GM18526 (cell line): ENCODE data around the gene SRRM1.

ENCODE experiments used
- POLR2A ChIP-seq: IDR thresholded peaks from 3 replicates; pipeline ENCODE4 v1.6.1; 2011; ENCODE audit not compliant: insufficient read length; ENCODE audit errors: extremely low read depth

Gene SRRM1, protein sequence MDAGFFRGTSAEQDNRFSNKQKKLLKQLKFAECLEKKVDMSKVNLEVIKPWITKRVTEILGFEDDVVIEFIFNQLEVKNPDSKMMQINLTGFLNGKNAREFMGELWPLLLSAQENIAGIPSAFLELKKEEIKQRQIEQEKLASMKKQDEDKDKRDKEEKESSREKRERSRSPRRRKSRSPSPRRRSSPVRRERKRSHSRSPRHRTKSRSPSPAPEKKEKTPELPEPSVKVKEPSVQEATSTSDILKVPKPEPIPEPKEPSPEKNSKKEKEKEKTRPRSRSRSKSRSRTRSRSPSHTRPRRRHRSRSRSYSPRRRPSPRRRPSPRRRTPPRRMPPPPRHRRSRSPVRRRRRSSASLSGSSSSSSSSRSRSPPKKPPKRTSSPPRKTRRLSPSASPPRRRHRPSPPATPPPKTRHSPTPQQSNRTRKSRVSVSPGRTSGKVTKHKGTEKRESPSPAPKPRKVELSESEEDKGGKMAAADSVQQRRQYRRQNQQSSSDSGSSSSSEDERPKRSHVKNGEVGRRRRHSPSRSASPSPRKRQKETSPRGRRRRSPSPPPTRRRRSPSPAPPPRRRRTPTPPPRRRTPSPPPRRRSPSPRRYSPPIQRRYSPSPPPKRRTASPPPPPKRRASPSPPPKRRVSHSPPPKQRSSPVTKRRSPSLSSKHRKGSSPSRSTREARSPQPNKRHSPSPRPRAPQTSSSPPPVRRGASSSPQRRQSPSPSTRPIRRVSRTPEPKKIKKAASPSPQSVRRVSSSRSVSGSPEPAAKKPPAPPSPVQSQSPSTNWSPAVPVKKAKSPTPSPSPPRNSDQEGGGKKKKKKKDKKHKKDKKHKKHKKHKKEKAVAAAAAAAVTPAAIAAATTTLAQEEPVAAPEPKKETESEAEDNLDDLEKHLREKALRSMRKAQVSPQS

GRCh38 chr1:24642481-24643362, at the start of gene SRRM1:
Gene SRRM1 (plus strand): TSS chr1:24643302. CDS start chr1:24643327, 25 bp downstream.
- TF ChIP-seq POLR2A: peak; percentile 85

GRCh38 chr1:24594328-24594598, 48.8 kb upstream of the SRRM1 start:
- TF ChIP-seq POLR2A: no peak

GRCh38 chr1:24596401-24596880, 46.7 kb upstream of the SRRM1 start:
- no peak for TF ChIP-seq POLR2A

DNA sequence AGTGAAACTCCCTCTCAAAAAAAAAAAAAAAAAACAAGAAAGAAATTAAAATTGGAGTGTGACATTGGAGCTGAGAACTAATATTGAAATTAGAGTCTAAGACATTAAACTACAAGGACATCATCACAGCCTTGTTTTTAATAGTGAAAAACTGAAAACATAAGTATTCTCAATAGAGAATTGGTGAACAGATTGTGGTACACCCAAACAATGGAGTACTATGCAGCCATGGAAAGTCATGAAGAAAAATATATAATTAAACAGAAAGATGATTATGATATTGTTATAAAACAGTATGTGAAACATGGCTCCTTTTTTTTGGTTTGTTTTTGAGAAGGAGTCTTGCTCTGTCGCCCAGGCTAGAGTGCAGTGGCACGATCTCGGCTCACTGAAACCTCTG, 43.8 kb upstream of the SRRM1 start:
- no peak for TF ChIP-seq POLR2A

- no peak for TF ChIP-seq POLR2A
These were observed 42.6 kb upstream of the SRRM1 start for GRCh38 chr1:24600551-24600950.

- no peak for TF ChIP-seq POLR2A
These were observed 37.4 kb upstream of the SRRM1 start for GRCh38 chr1:24605534-24606295.

DNA sequence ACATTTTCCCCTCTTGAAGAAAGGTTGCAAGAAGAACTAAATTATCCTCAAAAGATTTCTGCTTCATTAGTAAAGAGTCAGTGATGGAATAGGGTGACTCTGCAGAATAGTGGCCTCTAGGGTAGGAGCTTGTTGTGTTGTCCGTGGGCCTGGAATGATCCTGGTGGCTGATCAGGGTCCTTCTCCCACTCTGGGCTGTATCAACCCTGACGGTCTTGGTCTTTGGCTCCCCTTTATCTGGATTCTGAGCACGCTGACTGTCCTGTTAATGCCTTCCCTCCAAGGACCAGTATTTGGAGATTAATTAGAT, 36.9 kb upstream of the SRRM1 start:
- TF ChIP-seq POLR2A: no peak

DNA sequence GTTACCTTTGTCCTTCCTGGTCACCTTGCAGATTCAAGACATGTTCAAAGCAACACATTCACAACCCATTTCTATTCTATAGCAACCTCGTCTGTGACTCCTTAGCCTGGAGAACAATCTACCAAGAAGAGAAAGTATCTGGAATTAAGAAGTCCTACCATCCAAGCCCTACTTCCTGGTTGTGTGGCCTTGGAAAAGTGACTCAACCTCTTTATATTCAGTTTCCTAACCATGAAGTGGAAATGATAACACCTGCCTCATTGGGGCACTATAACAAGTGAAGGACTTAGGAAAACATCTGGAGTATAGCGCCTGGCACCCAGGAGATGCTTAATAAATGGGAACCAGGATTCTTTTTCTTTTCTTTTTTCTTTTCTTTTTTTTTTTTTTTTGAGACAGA, 36.5 kb upstream of the SRRM1 start:
- no peak for TF ChIP-seq POLR2A

GRCh38 chr1:24609949-24610517, 33.1 kb upstream of the SRRM1 start:
- no peak for TF ChIP-seq POLR2A

- TF ChIP-seq POLR2A: no peak
These were observed 23.7 kb upstream of the SRRM1 start for GRCh38 chr1:24619376-24619775.

GRCh38 chr1:24620678-24621077, 22.4 kb upstream of the SRRM1 start:
- TF ChIP-seq POLR2A: no peak

- no peak for TF ChIP-seq POLR2A
These were observed 22.0 kb upstream of the SRRM1 start for GRCh38 chr1:24621121-24621520.

DNA sequence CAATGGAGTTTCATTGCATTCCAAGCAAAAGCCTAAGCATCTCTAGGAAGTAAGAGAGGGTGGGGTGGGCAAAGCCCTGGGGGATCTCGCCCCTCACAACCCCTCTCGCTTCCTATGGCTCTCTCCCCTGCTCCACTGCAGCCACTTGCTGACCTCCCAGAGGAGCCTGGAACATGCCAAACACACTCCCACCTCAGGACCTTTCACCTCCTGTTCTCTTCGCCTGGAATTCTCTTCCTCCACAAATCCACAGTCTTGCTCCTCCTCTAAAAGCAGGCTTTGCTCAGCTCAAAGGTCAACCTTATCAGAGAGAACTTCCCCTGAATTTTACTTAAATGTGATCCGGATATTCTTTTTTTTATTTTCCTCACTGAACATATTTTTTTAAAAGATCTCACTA, 20.9 kb upstream of the SRRM1 start:
- no peak for TF ChIP-seq POLR2A

GRCh38 chr1:24632832-24633175, 10.3 kb upstream of the SRRM1 start:
- TF ChIP-seq POLR2A: no peak

DNA sequence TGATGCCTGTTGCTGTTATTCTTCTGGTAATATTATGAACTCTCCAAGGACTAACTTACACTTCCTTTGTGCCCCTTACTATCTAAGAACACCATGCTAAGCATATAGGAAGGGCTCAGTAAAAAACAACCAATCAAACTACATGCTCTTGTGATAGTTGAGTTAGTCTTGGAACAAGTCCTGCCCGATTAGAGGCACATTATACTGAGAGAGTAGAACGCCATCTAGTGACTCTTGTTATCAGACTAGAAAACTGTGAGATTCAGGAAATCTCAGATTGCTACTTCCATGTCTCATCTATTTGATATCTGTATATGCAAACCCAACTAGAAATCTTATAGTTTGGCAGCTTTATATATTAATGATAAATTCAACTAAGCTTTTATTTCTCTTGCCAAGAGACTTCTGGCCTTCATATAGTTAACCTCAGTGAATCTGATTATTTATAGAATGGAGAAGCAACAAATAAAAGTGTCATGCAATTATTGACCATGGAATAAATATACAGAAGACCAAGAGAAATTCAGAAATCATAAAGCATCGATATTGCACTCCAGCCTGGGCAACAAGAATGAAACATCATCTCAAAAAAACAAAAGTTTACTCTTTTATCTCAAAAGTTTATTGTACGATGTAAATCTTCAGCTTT, 7.8 kb upstream of the SRRM1 start:
- no peak for TF ChIP-seq POLR2A
